DOHH2 (cell line): Measurements from ENCODE around the gene PTRHD1.

Source experiments
- H3F3A ChIP-seq: fragments of 200-600 bp; sonication (generic), shearing (Covaris generic); 2 replicates; pipeline ENCODE4 v1.6.0; 2016; ENCODE audit warnings: antibody characterized with exemption, mild to moderate bottlenecking; ENCODE audit not compliant: control insufficient read depth, insufficient read depth
- H3K27ac ChIP-seq: fragments of 200-600 bp; sonication (generic); 2 replicates; pipeline ENCODE4 v1.5.1; 2014; ENCODE audit warnings: low read depth, mild to moderate bottlenecking, low read length, moderate library complexity
- H3K27me3 ChIP-seq: fragments of 200-600 bp; sonication (generic); 2 replicates; pipeline ENCODE4 v1.6.1; 2014; ENCODE audit warnings: mild to moderate bottlenecking, low read length, mixed read lengths; ENCODE audit not compliant: control insufficient read depth
- H3K36me3 ChIP-seq: fragments of 200-600 bp; sonication (generic); 2 replicates; pipeline ENCODE4 v1.6.1; 2014; ENCODE audit warnings: mild to moderate bottlenecking, low read length, moderate library complexity, mixed read lengths; ENCODE audit not compliant: control insufficient read depth
- H3K4me1 ChIP-seq: fragments of 200-600 bp; sonication (generic); 2 replicates; pipeline ENCODE4 v1.6.1; 2014; ENCODE audit warnings: mild to moderate bottlenecking, low read length, mixed read lengths; ENCODE audit not compliant: control insufficient read depth
- H3K4me2 ChIP-seq: fragments of 200-600 bp; sonication (generic); 2 replicates; pipeline ENCODE4 v1.6.0; 2014; ENCODE audit warnings: mild to moderate bottlenecking, low read length, moderate library complexity
- H3K4me3 ChIP-seq: fragments of 200-600 bp; sonication (generic); 2 replicates; pipeline ENCODE4 v1.5.1; 2014; ENCODE audit warnings: mild to moderate bottlenecking, low read length, mixed read lengths
- H3K79me2 ChIP-seq: fragments of 200-600 bp; sonication (generic); 2 replicates; pipeline ENCODE4 v1.6.1; 2014; ENCODE audit warnings: mild to moderate bottlenecking, low read length, mixed read lengths; ENCODE audit not compliant: control insufficient read depth
- H3K9me2 ChIP-seq: fragments of 200-600 bp; sonication (generic); replicated peaks from 2 replicates; pipeline ENCODE4 v1.6.1; 2014; ENCODE audit warnings: mild to moderate bottlenecking, low read length, mixed read lengths; ENCODE audit not compliant: control insufficient read depth
- H3K9me3 ChIP-seq: fragments of 200-600 bp; sonication (generic); 2 replicates; pipeline ENCODE4 v1.6.1; 2014; ENCODE audit warnings: antibody characterized with exemption, low read length, mixed read lengths; ENCODE audit not compliant: control insufficient read depth, insufficient read depth
- H4K20me1 ChIP-seq: fragments of 200-600 bp; sonication (generic); 2 replicates; pipeline ENCODE4 v1.6.0; 2014; ENCODE audit warnings: low read depth, mild to moderate bottlenecking, antibody characterized with exemption, low read length, moderate library complexity; ENCODE audit not compliant: control insufficient read depth, insufficient read depth
- CTCF ChIP-seq: fragments of 200-600 bp; sonication (generic); IDR thresholded peaks from one replicate; pipeline ENCODE4 v1.5.1; 2014; ENCODE audit warnings: antibody characterized with exemption, mild to moderate bottlenecking, low read depth, low read length; ENCODE audit not compliant: poor library complexity, severe bottlenecking
- EZH2phosphoT487 ChIP-seq: fragments of 200-600 bp; sonication (generic); IDR thresholded peaks from 2 replicates; pipeline ENCODE4 v1.6.1; 2017; ENCODE audit warnings: borderline replicate concordance, mild to moderate bottlenecking, antibody characterized with exemption, low read length, moderate library complexity, mixed read lengths

The PTRHD1 gene

GRCh38 chr2:24819442-24820174 is 26.4 kb upstream of the PTRHD1 start:
- Histone ChIP-seq H3K36me3 (peaks cover 96% of the 10 kb centered on the region), H3K27ac (no peak overlapping the region), H3K4me2 (no peak overlapping the region), H3K27me3 (no peaks in the 10 kb centered on the region), H3K9me2 (no peaks in the 10 kb centered on the region), H3K9me3 (no peaks in the 10 kb centered on the region), H3K4me1 (no peaks in the 10 kb centered on the region), H3K4me3 (no peak overlapping the region), H4K20me1 (no peaks in the 10 kb centered on the region), H3F3A (peaks cover 10% of the 10 kb centered on the region), H3K79me2 (peaks cover 2% of the 10 kb centered on the region)
- TF ChIP-seq EZH2phosphoT487, result no peak
- TF ChIP-seq CTCF, result no peak

GRCh38 chr2:24818721-24819167 is 25.6 kb upstream of the PTRHD1 start:
- Histone ChIP-seq H3K4me1 (no peaks in the 10 kb centered on the region), H4K20me1 (peaks cover 4% of the 10 kb centered on the region; the same call in 1 of the 2 replicates), H3K27me3 (no peaks in the 10 kb centered on the region), H3F3A (peaks cover 10% of the 10 kb centered on the region), H3K4me3 (no peak overlapping the region), H3K9me3 (no peaks in the 10 kb centered on the region), H3K79me2 (peaks cover 11% of the 10 kb centered on the region), H3K27ac (no peak overlapping the region), H3K4me2 (no peak overlapping the region), H3K36me3 (peaks cover 97% of the 10 kb centered on the region), H3K9me2 (no peaks in the 10 kb centered on the region)
- TF ChIP-seq CTCF (no peak), EZH2phosphoT487 (no peak)

GRCh38 chr2:24816884-24817283 is 23.7 kb upstream of the PTRHD1 start:
- H3K79me2 ChIP-seq, result peaks cover 29% of the 10 kb centered on the region
- TF ChIP-seq EZH2phosphoT487 (no peak), CTCF (no peak)
- no peaks in the 10 kb centered on the region for H3K27me3 ChIP-seq
- no peak overlapping the region for H3K4me3 ChIP-seq
- no peak overlapping the region for H3K27ac ChIP-seq
- peaks cover 6% of the 10 kb centered on the region; the same call in 1 of the 2 replicates for H4K20me1 ChIP-seq
- no peaks in the 10 kb centered on the region for H3K9me2 ChIP-seq
- H3K4me2 ChIP-seq, result no peak overlapping the region
- peaks cover 10% of the 10 kb centered on the region for H3F3A ChIP-seq
- no peaks in the 10 kb centered on the region for H3K9me3 ChIP-seq
- H3K36me3 ChIP-seq, result peaks cover 97% of the 10 kb centered on the region
- H3K4me1 ChIP-seq, result no peaks in the 10 kb centered on the region
